Sigmoid colon (tissue), 7 donors: ENCODE results near the gene ADAMTS19. TPM values are rescaled to one million over a fixed set of nuclear protein-coding genes. Genes with fewer than 3 reads are reported as not detected.

ENCODE experiments used
- DNase-seq: peaks from one replicate; pipeline ENCODE4 v3.0.0-alpha.2; 2019
- H3K27ac ChIP-seq, 4 donors: fragments of 200-600 bp; sonication (generic); one replicate each; pipeline ENCODE4 v1.5.1; 2016 to 2019; ENCODE audit warnings: mild to moderate bottlenecking in 1 of 4
- H3K27me3 ChIP-seq, 3 donors: fragments of 200-600 bp; sonication (generic); one replicate each; pipeline ENCODE4 v1.5.1; 2019; ENCODE audit warnings: mild to moderate bottlenecking in 1 of 3
- H3K36me3 ChIP-seq, 4 donors: fragments of 200-600 bp; sonication (generic); one replicate each; pipeline ENCODE4 v1.5.1; 2016 to 2019
- H3K4me1 ChIP-seq, 4 donors: fragments of 200-600 bp; sonication (generic); one replicate each; pipeline ENCODE4 v1.5.1; 2017 to 2019
- H3K4me3 ChIP-seq, 4 donors: fragments of 200-600 bp; sonication (generic); one replicate each; pipeline ENCODE4 v1.5.1; 2017 to 2019; ENCODE audit warnings: mild to moderate bottlenecking in 2 of 4, moderate library complexity in 1 of 4
- H3K9me3 ChIP-seq, 4 donors: fragments of 200-600 bp in 3 of 4; sonication (generic) in 3 of 4; one replicate each; pipeline versions ENCODE4 v1.5.1 to v1.6.1; 2013 to 2019
- CTCF ChIP-seq, 4 experiments: fragments of 450-650 bp in 3 of 4; fragments of 200-600 bp in 1 of 4; IDR thresholded peaks; one replicate each; pipeline ENCODE4 v1.5.1; 2016 to 2019; ENCODE audit warnings: antibody characterized with exemption in 4 of 4, mild to moderate bottlenecking in 3 of 4, moderate library complexity in 2 of 4
- EP300 ChIP-seq, 4 donors: sonication (generic); formaldehyde crosslinking; IDR thresholded peaks; one replicate each; pipeline ENCODE4 v1.6.1; 2017; ENCODE audit warnings: antibody characterized with exemption in 4 of 4
- POLR2A ChIP-seq, 2 donors: fragments of 450-650 bp; IDR thresholded peaks; one replicate each; pipeline ENCODE4 v1.6.1; 2016; ENCODE audit warnings: antibody characterized with exemption in 2 of 2, mild to moderate bottlenecking in 2 of 2, moderate library complexity in 2 of 2
- POLR2AphosphoS5 ChIP-seq, 4 donors: sonication (generic); formaldehyde crosslinking; IDR thresholded peaks; one replicate each; pipeline ENCODE4 v1.6.1; 2017; ENCODE audit warnings: antibody characterized with exemption in 4 of 4
- WGBS, 2 donors: extraction: QIAGEN DNeasy Blood & Tissue Kit; methylation state at CpG; one replicate each; pipeline ENCODE4 v1.1.7; 2013; 5-methylcytosine and 5-hydroxymethylcytosine counted together
- intact Hi-C: fragments of 100-400 bp; cut with DNase I; formaldehyde crosslinking; loops from one replicate; pipeline ENCODE4 v1.15.1; 2023
- polyA plus RNA-seq, 3 donors: library from polyadenylated mRNA; stranded (reverse); fragments of 200-250 nt; gene quantifications; one replicate each; pipeline ENCODE4 v1.2.3, GENCODE V29; 2013
- total RNA-seq, 4 donors: library from RNA; depleted of rRNA; stranded (reverse); fragments of >200 nt; gene quantifications; one replicate each; pipeline ENCODE4 v1.1.0, GENCODE V29; 2016
- donor health status: healthy with polysubstance abuse.
- donor health status: Bipolar disorder and iron deficiency.
- donor health status: healthy.

The ADAMTS19 gene
- total and polyA plus RNA-seq, 7 donors = 0.16 to 8.9 (median 2.1) TPM; not detected in 2

GRCh38 chr5:129454461-129454860 lies 5.6 kb upstream of the ADAMTS19 start:
- Histone ChIP-seq H3K27me3 (peaks cover 0 to 3% (median 2%) of the 10 kb centered on the region in 3 donors), H3K27ac (no peak overlapping the region), H3K4me1 (peaks cover 0 to 3% (median under 1%) of the 10 kb centered on the region in 4 donors), H3K4me3 (no peak overlapping the region), H3K36me3 (no peaks in the 10 kb centered on the region), H3K9me3 (no peaks in the 10 kb centered on the region)
- no peak for DNase-seq
- TF ChIP-seq POLR2AphosphoS5 (IDR thresholded peaks at IDR 0.05) = no peak
- no peak for TF ChIP-seq EP300 (IDR thresholded peaks at IDR 0.05)
- TF ChIP-seq POLR2A (IDR thresholded peaks at IDR 0.05) = no peak
- no peak for TF ChIP-seq CTCF (IDR thresholded peaks at IDR 0.05)
- intact Hi-C loops = no loop called here
- 98 to 99% methylated on average over 2 of the region's 2 CpGs for WGBS, 2 donors

GRCh38 chr5:129459450-129459776 lies 685 bp upstream of the ADAMTS19 start:
- Histone ChIP-seq H3K4me3 (peak overlapping the region in 3 of 4 donors; percentile 44 to 57 (median 52)), H3K4me1 (peaks cover 0 to 23% (median 21%) of the 10 kb centered on the region in 4 donors), H3K27ac (peak overlapping the region in 2 of 4 donors; percentile 1 to 84), H3K9me3 (no peaks in the 10 kb centered on the region), H3K27me3 (peaks cover 7 to 37% (median 29%) of the 10 kb centered on the region in 3 donors), H3K36me3 (no peaks in the 10 kb centered on the region)
- DNase-seq = no peak
- intact Hi-C loops = no loop called here
- TF ChIP-seq POLR2A (IDR thresholded peaks at IDR 0.05) = no peak
- TF ChIP-seq POLR2AphosphoS5 (IDR thresholded peaks at IDR 0.05) = no peak
- TF ChIP-seq EP300 (IDR thresholded peaks at IDR 0.05) = no peak
- no peak for TF ChIP-seq CTCF (IDR thresholded peaks at IDR 0.05)
- WGBS, 2 donors = 38 to 58% methylated on average over 11 of the region's 11 CpGs

- TF ChIP-seq POLR2AphosphoS5 (IDR thresholded peaks at IDR 0.05) (no peak), CTCF (IDR thresholded peaks at IDR 0.05) (no peak), EP300 (IDR thresholded peaks at IDR 0.05) (no peak), POLR2A (IDR thresholded peaks at IDR 0.05) (no peak)
- H3K4me3 ChIP-seq = peak overlapping the region; percentile 19 to 57 (median 48)
- H3K4me1 ChIP-seq = peaks cover 0 to 23% (median 21%) of the 10 kb centered on the region in 4 donors
- peak overlapping the region in 2 of 4 donors; percentile 15 to 84 for H3K27ac ChIP-seq
- WGBS, 2 donors = 0 to 1% methylated on average over 10 of the region's 10 CpGs
- no peak for DNase-seq
- intact Hi-C loops = no loop called here
- no peaks in the 10 kb centered on the region for H3K36me3 ChIP-seq
- H3K9me3 ChIP-seq = no peaks in the 10 kb centered on the region
- H3K27me3 ChIP-seq = peaks cover 7 to 37% (median 29%) of the 10 kb centered on the region in 3 donors
These were observed 506 bp downstream of the ADAMTS19 start for GRCh38 chr5:129460672-129460935.

- TF ChIP-seq POLR2AphosphoS5 (IDR thresholded peaks at IDR 0.05) (no peak), CTCF (IDR thresholded peaks at IDR 0.05) (no peak), POLR2A (IDR thresholded peaks at IDR 0.05) (no peak), EP300 (IDR thresholded peaks at IDR 0.05) (no peak)
- H3K27me3 ChIP-seq = peaks cover 7 to 37% (median 29%) of the 10 kb centered on the region in 3 donors
- peak overlapping the region; percentile 19 to 57 (median 48) for H3K4me3 ChIP-seq
- no peaks in the 10 kb centered on the region for H3K9me3 ChIP-seq
- peak overlapping the region in 3 of 4 donors; percentile 13 to 84 (median 17) for H3K27ac ChIP-seq
- H3K36me3 ChIP-seq = no peaks in the 10 kb centered on the region
- DNase-seq = peak; percentile 63
- intact Hi-C loops = no loop called here
- 1% methylated on average over 88 of the region's 88 CpGs for WGBS, 2 donors
- H3K4me1 ChIP-seq = peaks cover 0 to 23% (median 21%) of the 10 kb centered on the region in 4 donors
These were observed 1.0 kb downstream of the ADAMTS19 start for GRCh38 chr5:129460936-129461710.
